Spinal cord (tissue), 10 donors: ENCODE measurements around the gene ATRN. TPM values are rescaled to one million over a fixed set of nuclear protein-coding genes. Genes with fewer than 3 reads are reported as not detected.
"Not testable (repeated sequence)": the region's sequence is repeated elsewhere in the genome, so short reads cannot be mapped to it uniquely, and the experiment has no call there.

Experiments used
- DNase-seq, 6 donors: peaks; one replicate each; pipeline versions ENCODE4 v3.0.0 to v3.0.0-alpha.2; 2013 to 2015; ENCODE audit warnings: low spot score in 6 of 6, low read depth in 4 of 6
- H3K27ac ChIP-seq: one replicate; pipeline ENCODE4 v1.5.1; 2013; ENCODE audit warnings: low read depth, low read length, control low read depth
- H3K27me3 ChIP-seq: one replicate; pipeline ENCODE4 v1.6.1; 2013; ENCODE audit warnings: low read length; ENCODE audit not compliant: control insufficient read depth, insufficient read depth
- H3K36me3 ChIP-seq: one replicate; pipeline ENCODE4 v1.6.1; 2013; ENCODE audit warnings: low read length; ENCODE audit not compliant: control insufficient read depth, insufficient read depth
- H3K4me1 ChIP-seq: one replicate; pipeline ENCODE4 v1.6.1; 2013; ENCODE audit warnings: low read length; ENCODE audit not compliant: control insufficient read depth, insufficient read depth
- H3K4me3 ChIP-seq: one replicate; pipeline ENCODE4 v1.5.1; 2013; ENCODE audit warnings: low read depth, low read length, control low read depth
- H3K9me3 ChIP-seq: one replicate; pipeline ENCODE4 v1.6.1; 2013; ENCODE audit warnings: low read length; ENCODE audit not compliant: control insufficient read depth, insufficient read depth
- WGBS: methylation state at CpG from one replicate; pipeline ENCODE4 v1.1.5; 2013; ENCODE audit warnings: missing lambda C conversion rate; ENCODE audit not compliant: insufficient coverage; 5-methylcytosine and 5-hydroxymethylcytosine counted together
- polyA plus RNA-seq, 2 donors: library from polyadenylated mRNA; unstranded; fragments of 120-200 nt; gene quantifications; one replicate each; pipeline ENCODE4 v1.2.1, GENCODE V29; 2013; ENCODE audit not compliant: insufficient read length in 2 of 2
- total RNA-seq, 2 donors: library from RNA; depleted of rRNA in 1 of 2; stranded (reverse); fragments of 120-200 nt in 1 of 2; fragments of >200 nt in 1 of 2; gene quantifications; one replicate each; pipeline versions ENCODE4 v1.2.3 to v1.2.4, GENCODE V29; 2013 to 2014
- donor health status: healthy.

The ATRN gene
- total and polyA plus RNA-seq, 4 donors: 40.1 to 64.2 (median 46.5) TPM

DNA sequence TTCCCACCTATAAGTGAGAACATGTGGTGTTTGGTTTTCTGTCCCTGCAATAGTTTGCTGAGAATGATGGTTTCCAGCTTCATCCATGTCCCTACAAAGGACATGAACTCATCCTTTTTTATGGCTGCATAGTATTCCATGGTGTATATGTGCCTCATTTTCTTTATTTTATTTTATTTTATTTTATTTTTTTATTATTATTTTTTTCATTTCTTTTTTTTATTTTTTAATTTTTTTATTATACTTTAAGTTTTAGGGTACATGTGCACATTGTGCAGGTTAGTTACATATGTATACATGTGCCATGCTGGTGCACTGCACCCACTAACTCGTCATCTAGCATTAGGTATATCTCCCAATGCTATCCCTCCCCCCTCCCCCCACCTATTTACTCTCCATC lies 66.9 kb downstream of the ATRN start:
- no CpG with 5 or more reads among the region's 1 CpG for WGBS
- H3K27ac ChIP-seq, H3K27me3 ChIP-seq, DNase-seq, H3K4me3 ChIP-seq, H3K9me3 ChIP-seq, H3K4me1 ChIP-seq, H3K36me3 ChIP-seq: not testable (repeated sequence)

DNA sequence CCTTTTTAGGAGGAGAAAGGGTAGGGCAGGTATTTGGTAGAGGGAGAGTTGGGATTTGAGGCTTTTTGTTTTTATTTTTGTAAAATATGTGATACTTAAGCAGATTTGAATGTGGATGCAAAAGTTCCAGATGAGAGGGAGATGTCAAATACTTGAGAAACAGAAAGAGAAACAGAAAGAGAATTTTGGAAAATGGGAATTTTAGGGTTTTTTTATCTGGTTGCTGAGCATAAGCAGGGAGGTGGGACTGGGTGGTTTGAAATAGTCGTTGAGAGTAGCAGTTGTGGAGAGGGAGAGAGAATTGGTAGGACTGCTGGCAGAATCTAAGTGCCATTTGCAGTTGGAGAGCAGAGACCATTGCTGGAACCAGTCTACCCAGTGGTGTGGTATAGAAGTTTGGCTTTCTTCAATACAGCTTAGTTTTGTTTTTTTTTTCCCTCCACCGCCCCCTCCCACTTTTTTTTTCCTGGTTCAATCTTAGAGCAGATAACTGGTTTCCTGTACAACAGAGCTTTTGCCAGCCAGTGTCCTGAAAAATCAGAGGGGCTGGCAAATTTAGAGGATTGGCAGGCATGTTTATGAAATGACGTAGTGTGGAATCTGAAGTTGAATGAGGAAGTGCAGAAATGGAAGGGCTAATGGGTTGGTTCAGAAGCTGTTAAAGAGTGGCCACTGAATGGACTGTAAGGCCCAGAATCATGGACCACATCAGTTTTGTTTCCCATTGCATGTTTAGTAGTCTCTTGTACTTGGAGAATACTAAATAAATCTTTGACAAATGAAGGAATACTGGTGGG lies 68.7 kb downstream of the ATRN start:
- Histone ChIP-seq H3K36me3 (peaks cover 2% of the 10 kb centered on the region), H3K9me3 (peaks cover 1% of the 10 kb centered on the region), H3K27me3 (no peaks in the 10 kb centered on the region), H3K4me3 (no peak overlapping the region), H3K27ac (no peak overlapping the region), H3K4me1 (no peaks in the 10 kb centered on the region)
- no peak for DNase-seq
- 84% methylated on average over 2 of the region's 3 CpGs for WGBS

DNA sequence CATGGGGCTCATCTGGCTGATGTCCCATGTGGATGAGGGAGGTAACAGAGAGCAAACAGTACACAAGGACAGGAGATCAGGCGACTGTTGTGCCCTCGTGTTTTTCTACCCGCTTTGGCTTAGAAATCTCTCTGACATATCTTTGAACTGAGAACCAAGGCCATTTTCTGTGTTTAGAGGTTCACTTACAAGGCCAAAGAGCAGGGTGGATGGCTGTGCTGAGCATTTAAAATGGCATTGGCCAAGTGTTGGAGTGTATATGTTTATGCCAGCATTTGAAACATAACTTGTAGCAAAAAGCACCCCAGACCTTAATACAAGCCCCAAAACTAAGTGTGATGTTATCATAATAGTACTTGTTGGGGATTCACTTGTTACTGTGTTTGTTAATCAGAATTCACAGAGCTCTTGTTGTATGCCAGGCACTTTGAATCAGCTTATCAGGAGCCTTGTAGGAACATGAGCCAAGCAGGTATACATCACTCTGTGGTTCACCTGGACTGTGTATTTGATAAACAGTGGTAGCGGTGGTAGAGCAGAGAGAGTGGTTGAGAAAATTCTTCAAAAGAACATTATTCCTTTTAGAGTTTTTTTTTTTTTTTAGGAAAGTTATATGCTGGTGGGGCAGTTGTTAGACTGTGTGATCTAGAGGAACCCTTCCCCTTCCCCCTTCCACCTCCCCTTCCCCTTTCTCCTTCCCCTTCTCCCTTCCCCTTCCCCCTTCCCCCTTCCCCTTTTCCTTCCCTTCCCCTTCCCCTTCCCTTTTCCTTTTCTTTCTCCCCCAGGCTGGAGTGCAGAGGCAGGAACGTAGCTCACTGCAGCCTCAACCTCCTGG lies 71.3 kb downstream of the ATRN start:
- H3K36me3 ChIP-seq: peaks cover 2% of the 10 kb centered on the region
- H3K4me3 ChIP-seq: no peak overlapping the region
- H3K27me3 ChIP-seq: no peaks in the 10 kb centered on the region
- H3K4me1 ChIP-seq: no peaks in the 10 kb centered on the region
- WGBS: 74% methylated on average over 4 of the region's 5 CpGs
- H3K27ac ChIP-seq: no peak overlapping the region
- H3K9me3 ChIP-seq: no peaks in the 10 kb centered on the region
- DNase-seq: no peak

DNA sequence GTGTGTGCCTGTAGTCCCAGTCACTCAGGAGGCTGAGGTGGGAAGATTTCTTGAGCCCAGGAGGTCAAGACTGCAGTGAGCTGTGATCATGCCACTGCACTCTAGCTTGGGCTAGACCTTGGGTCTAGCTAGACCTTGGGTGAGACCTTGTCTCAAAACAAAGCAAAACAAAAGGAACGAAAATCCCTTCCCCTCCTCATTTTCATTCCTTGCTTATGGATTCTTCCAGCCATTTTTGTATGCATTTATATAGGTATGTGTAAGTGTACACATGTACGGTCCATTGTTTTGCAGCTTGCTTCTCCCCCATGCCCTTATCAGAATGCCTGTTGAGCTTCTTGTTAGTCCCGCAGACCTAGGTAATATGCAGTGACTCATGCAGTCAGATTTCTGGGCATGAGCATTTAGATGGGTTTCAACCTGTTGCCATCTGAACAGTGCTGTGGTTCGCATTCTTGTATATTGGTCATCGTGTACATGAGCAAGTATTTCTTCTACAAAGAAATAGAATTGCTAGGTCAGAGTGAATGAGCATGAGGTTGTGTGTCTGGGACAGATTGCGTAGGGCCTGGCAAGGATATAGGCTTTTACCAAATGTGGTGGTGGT lies 73.2 kb downstream of the ATRN start:
- Histone ChIP-seq H3K27ac (no peak overlapping the region), H3K9me3 (no peaks in the 10 kb centered on the region), H3K27me3 (no peaks in the 10 kb centered on the region), H3K4me1 (no peaks in the 10 kb centered on the region), H3K4me3 (no peak overlapping the region), H3K36me3 (peaks cover 4% of the 10 kb centered on the region)
- WGBS: 94% methylated on average over 3 of the region's 6 CpGs
- no peak for DNase-seq

DNA sequence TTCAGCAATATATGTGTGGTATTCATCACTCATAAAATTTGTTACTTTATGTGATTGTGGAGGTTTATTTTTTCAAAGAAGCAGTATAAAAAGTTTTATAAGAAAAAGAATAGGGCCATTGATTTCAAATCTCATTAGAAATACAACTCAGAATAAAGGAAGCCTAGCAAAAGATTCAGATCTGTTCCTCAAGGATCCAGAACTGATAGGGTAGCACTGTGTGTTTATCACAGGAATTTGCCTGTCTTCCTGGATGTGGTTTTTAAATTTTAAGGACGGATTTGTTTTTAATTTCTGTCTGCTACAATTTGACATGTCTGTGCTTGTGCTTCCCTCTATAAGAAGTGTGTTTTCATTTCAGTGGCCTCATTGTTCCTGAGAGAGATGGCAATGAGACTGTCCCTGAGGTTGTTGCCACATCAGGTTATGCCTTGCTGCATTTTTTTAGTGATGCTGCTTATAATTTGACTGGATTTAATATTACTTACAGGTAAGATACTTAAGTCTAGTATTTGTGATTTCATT lies 74.6 kb downstream of the ATRN start:
- no peak overlapping the region for H3K27ac ChIP-seq
- H3K4me3 ChIP-seq: no peak overlapping the region
- DNase-seq: no peak
- no peaks in the 10 kb centered on the region for H3K27me3 ChIP-seq
- H3K4me1 ChIP-seq: no peaks in the 10 kb centered on the region
- no peaks in the 10 kb centered on the region for H3K9me3 ChIP-seq
- WGBS: 80% methylated on average over 1 of the region's 1 CpG
- H3K36me3 ChIP-seq: peaks cover 4% of the 10 kb centered on the region

DNA sequence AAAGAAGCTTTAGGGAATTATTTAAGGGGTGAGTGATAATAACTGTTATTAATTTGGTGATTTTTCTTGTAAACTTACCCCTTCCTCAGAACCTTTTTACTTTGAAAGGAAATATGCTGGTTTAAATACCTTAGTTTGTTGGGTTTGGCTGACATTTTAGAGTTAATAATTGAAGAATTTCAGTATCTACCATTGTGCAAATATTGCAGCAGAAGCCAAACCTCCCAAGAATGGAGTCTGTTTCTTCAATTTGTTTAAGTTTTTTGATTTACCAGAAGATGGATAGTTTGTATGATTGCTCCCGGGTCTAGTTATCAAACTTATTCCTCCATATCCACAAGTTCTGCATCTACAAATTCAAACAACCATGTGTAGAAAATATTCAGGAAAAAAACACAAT lies 77.1 kb downstream of the ATRN start:
- Histone ChIP-seq H3K27me3 (no peaks in the 10 kb centered on the region), H3K4me1 (no peaks in the 10 kb centered on the region), H3K9me3 (no peaks in the 10 kb centered on the region), H3K4me3 (no peak overlapping the region), H3K27ac (no peak overlapping the region), H3K36me3 (peaks cover 8% of the 10 kb centered on the region)
- whole genome bisulfite sequencing: no CpG with 5 or more reads among the region's 1 CpG
- DNase-seq: no peak

DNA sequence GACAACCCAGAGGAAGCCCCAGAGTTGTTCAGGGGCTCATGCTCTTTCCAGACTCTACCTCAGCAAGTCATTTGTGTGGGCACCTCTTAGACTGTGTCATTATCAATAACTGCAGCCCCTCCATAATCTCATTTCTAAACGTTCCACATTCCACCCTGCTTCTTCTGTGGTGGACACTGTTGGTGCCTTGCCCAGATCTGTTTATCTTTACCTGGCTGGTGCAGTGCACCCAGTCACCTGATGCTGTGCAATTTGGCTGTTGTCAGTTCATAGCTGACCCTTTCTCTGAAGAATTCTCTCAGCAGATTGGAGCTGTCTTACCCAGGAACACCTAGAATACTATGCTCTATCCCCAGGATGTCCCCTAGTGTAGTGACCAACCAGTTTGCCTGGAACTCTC lies 80.0 kb downstream of the ATRN start:
- no peaks in the 10 kb centered on the region for H3K27me3 ChIP-seq
- no peak for DNase-seq
- H3K27ac ChIP-seq: no peak overlapping the region
- no peaks in the 10 kb centered on the region for H3K9me3 ChIP-seq
- H3K4me3 ChIP-seq: no peak overlapping the region
- no peaks in the 10 kb centered on the region for H3K4me1 ChIP-seq
- WGBS: 76% methylated on average over 1 of the region's 1 CpG
- peaks cover 8% of the 10 kb centered on the region for H3K36me3 ChIP-seq

DNA sequence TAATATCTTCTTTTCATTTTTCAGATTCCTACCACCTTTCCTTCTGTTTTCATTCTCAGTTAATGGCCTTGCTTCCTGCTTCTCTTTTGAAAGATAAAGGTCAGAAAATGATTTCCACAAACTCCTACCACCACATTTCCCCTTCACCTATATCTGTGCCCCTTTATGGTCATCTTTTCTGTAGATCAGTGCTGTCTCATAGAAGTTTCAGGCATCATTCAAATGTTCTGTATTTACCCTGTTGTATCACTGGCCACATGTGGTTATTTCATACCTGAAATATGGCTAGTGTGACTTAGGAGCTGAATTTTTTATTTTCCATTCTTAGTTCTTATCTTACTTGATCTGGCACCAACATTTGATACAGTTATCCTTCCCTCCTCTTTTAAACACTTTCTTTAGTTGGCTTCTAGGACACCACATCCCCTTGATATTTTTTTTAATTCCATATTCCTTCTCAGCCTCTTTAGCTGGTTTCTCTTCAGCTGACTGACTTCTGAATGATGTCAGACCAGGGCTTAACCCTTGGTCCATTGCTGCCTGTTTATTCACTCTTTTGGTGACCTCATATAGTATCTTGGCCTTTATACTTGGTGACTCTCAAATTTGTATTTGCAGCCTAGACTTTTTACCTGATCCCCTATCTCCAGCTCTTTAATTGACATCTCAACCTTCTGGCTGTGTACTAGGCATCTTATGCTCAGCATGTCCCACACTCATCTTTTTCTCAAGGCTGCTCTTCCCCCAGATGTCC lies 81.0 kb downstream of the ATRN start:
- peaks cover 8% of the 10 kb centered on the region for H3K36me3 ChIP-seq
- H3K9me3 ChIP-seq: no peaks in the 10 kb centered on the region
- H3K4me1 ChIP-seq: no peaks in the 10 kb centered on the region
- no peak for DNase-seq
- no peaks in the 10 kb centered on the region for H3K27me3 ChIP-seq
- no peak overlapping the region for H3K4me3 ChIP-seq
- H3K27ac ChIP-seq: no peak overlapping the region

DNA sequence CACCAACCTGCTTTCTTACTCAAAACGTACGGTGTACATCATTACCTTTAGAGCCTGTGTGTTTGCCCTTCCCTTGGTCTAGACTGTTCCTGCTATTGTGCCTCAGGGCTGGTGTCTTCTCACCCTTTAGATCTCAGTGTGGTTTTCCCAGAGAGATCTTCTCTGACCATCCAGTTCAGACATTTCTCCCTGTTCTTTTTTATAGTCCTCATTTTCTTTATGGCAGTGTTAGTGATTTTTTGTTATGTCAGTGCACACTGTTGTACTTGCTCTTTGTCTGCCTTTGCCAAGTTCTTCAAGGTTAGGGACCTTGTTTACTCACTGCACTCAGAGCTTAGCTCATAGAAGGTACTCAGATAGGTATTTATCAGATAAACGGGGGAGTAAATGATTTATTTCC lies 82.8 kb downstream of the ATRN start:
- 38% methylated on average over 2 of the region's 3 CpGs for whole genome bisulfite sequencing
- no peak overlapping the region for H3K4me3 ChIP-seq
- no peak for DNase-seq
- no peaks in the 10 kb centered on the region for H3K27me3 ChIP-seq
- H3K36me3 ChIP-seq: peaks cover 6% of the 10 kb centered on the region
- H3K4me1 ChIP-seq: no peaks in the 10 kb centered on the region
- no peaks in the 10 kb centered on the region for H3K9me3 ChIP-seq
- no peak overlapping the region for H3K27ac ChIP-seq
